ENCODE results near the gene APPBP2. TPM values are rescaled to one million over a fixed set of nuclear protein-coding genes. Genes with fewer than 3 reads are reported as not detected.
A peak's percentile ranks its signal among the peaks of the same experiment; 100 is the strongest.

APPBP2 gene
- polyA plus RNA-seq, 2 of the 4 experiments (the other 2 are of a cell fraction) = 31.6 to 32.1 TPM

GRCh38 chr17:60461584-60461983 is 64.5 kb downstream of the APPBP2 start:
- WGBS (ENCODE audit: missing lambda C conversion rate) = 93% methylated on average over 1 of the region's 1 CpG
- TF ChIP-seq EP300 (IDR thresholded peaks at IDR 0.05) (0 out of 5 replicates have a peak, but pooled peaks of 1 of the 2 experiments have one; percentile 3), ZNF302 (CRISPR knock-in tag; IDR thresholded peaks at IDR 0.05) (no peak), HOXB5 (CRISPR knock-in tag; IDR thresholded peaks at IDR 0.05) (no peak), BHLHE40 (IDR thresholded peaks at IDR 0.05; ENCODE audit: low read depth, low read length) (no peak), HEYL (CRISPR knock-in tag; IDR thresholded peaks at IDR 0.05) (no peak), CEBPB (IDR thresholded peaks at IDR 0.05) (no peak), PHF8 (IDR thresholded peaks at IDR 0.05; ENCODE audit: borderline replicate concordance, low read depth) (no peak)
- TF ChIP-seq, protein P1, sequence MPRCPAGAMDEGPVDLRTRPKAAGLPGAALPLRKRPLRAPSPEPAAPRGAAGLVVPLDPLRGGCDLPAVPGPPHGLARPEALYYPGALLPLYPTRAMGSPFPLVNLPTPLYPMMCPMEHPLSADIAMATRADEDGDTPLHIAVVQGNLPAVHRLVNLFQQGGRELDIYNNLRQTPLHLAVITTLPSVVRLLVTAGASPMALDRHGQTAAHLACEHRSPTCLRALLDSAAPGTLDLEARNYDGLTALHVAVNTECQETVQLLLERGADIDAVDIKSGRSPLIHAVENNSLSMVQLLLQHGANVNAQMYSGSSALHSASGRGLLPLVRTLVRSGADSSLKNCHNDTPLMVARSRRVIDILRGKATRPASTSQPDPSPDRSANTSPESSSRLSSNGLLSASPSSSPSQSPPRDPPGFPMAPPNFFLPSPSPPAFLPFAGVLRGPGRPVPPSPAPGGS (IDR thresholded peaks at IDR 0.05) = no peak
- Histone ChIP-seq H3K9me3 (peaks cover 9% of the 10 kb centered on the region; the same call in 2 of the 3 replicates), H3K4me3 (no peak overlapping the region), H3K4me1 (no peaks in the 10 kb centered on the region), H3K4me2 (no peak overlapping the region), H3K27ac (no peak overlapping the region)
- no peak for DNase-seq (ENCODE audit: low read depth in 1 of 2, low spot score in 1 of 2)
- POLR2A ChIA-PET = no interaction called here
- no peak for FAIRE-seq
- CTCF ChIA-PET = interaction anchor here (1.2 kb wide), 1 partner anchor 25 kb away, joined by 3 read pairs; no protein-coding TSS in a partner anchor
- ATAC-seq = no peak

- 96% methylated on average over 2 of the region's 2 CpGs for WGBS (ENCODE audit: missing lambda C conversion rate)
- CTCF ChIA-PET = interaction anchor here (0.7 kb wide), 1 partner anchor 9 kb away, joined by 4 read pairs; no protein-coding TSS in a partner anchor
- DNase-seq (ENCODE audit: low read depth in 1 of 2, low spot score in 1 of 2) = no peak
- ATAC-seq = no peak
- no peak for FAIRE-seq
- H3K27ac ChIP-seq = no peak overlapping the region
- H3K4me1 ChIP-seq = no peaks in the 10 kb centered on the region
- TF ChIP-seq POLR2A (IDR thresholded peaks at IDR 0.05; ENCODE audit: low read length) (no peak), CEBPB (IDR thresholded peaks at IDR 0.05) (no peak), CHD2 (IDR thresholded peaks at IDR 0.05; ENCODE audit: low read length, partially characterized antibody) (no peak), CBX8 (IDR thresholded peaks at IDR 0.05) (no peak), BHLHE40 (IDR thresholded peaks at IDR 0.05; ENCODE audit: low read depth, low read length) (no peak), HEYL (CRISPR knock-in tag; IDR thresholded peaks at IDR 0.05) (no peak), CBX2 (IDR thresholded peaks at IDR 0.05; ENCODE audit: borderline replicate concordance, low read depth) (no peak), ZSCAN20 (CRISPR knock-in tag; IDR thresholded peaks at IDR 0.05) (no peak), E2F6 (IDR thresholded peaks at IDR 0.05; ENCODE audit: borderline replicate concordance, low read depth) (no peak), JUNB (IDR thresholded peaks at IDR 0.05) (no peak), FOSL2 (IDR thresholded peaks at IDR 0.05) (no peak), FOSL2 (CRISPR knock-in tag; IDR thresholded peaks at IDR 0.05) (no peak), KDM1A (IDR thresholded peaks at IDR 0.05; ENCODE audit: low read depth) (no peak), MAZ (IDR thresholded peaks at IDR 0.05; ENCODE audit: borderline replicate concordance, low read depth, low read length) (no peak), REST (IDR thresholded peaks at IDR 0.05) (no peak), NFE2L2 (conservative IDR thresholded peaks at IDR 0.05; ENCODE audit: low read length) (no peak), ATOH8 (CRISPR knock-in tag; IDR thresholded peaks at IDR 0.05; ENCODE audit: low read depth) (no peak), ESRRA (IDR thresholded peaks at IDR 0.05; ENCODE audit: borderline replicate concordance, low read length) (no peak), HDAC2 (IDR thresholded peaks at IDR 0.05) (no peak), EHF (CRISPR knock-in tag; IDR thresholded peaks at IDR 0.05) (no peak)
- H3K4me3 ChIP-seq = no peak overlapping the region
- H3K4me2 ChIP-seq = no peak overlapping the region
- H3K9me3 ChIP-seq = peaks cover 9% of the 10 kb centered on the region; the same call in 2 of the 3 replicates
- POLR2A ChIA-PET = no interaction called here
Observed at GRCh38 chr17:60457148-60457547, 68.9 kb downstream of the APPBP2 start.

Measured in A549 (cell line).